B cell (primary cell): ENCODE data around the gene ATXN1.

ENCODE experiments used
- EZH2 ChIP-seq: IDR thresholded peaks from 2 replicates; pipeline ENCODE4 v1.6.1; 2012; ENCODE audit warnings: borderline replicate concordance, low read depth, mild to moderate bottlenecking, moderate library complexity, low read length; ENCODE audit not compliant: insufficient read depth, poor library complexity, severe bottlenecking
- TF ChIP-seq, protein P1 (sequence below): fragments of 200-600 bp; IDR thresholded peaks from one replicate; pipeline ENCODE4 v1.8.0; 2022; ENCODE audit warnings: antibody characterized with exemption, mild to moderate bottlenecking

DNA sequence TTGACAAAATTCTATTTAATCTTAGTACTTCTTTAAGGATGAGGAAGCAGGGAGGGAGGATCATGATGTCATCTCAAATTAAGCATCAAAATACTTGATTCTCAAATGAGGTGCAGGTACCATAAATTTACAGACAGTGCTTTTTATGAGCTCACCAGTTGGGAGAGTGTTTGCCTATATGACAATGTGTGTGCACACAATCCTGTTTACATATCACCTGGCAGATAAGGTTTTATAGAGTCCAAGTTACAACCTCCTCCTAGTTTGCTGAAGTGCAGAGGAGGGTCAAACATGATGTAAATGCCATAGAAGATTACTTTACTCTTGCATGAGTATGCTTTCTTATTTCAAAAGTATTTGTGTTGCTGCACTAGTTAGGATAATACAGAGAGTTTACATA lies 6.4 kb downstream of the ATXN1 start:
- TF ChIP-seq, protein P1, sequence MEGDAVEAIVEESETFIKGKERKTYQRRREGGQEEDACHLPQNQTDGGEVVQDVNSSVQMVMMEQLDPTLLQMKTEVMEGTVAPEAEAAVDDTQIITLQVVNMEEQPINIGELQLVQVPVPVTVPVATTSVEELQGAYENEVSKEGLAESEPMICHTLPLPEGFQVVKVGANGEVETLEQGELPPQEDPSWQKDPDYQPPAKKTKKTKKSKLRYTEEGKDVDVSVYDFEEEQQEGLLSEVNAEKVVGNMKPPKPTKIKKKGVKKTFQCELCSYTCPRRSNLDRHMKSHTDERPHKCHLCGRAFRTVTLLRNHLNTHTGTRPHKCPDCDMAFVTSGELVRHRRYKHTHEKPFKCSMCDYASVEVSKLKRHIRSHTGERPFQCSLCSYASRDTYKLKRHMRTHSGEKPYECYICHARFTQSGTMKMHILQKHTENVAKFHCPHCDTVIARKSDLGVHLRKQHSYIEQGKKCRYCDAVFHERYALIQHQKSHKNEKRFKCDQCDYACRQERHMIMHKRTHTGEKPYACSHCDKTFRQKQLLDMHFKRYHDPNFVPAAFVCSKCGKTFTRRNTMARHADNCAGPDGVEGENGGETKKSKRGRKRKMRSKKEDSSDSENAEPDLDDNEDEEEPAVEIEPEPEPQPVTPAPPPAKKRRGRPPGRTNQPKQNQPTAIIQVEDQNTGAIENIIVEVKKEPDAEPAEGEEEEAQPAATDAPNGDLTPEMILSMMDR, result no peak
- no peak for TF ChIP-seq EZH2
